Measurements from ENCODE around the gene RBFOX2.
"Not testable (repeated sequence)": the region's sequence is repeated elsewhere in the genome, so short reads cannot be mapped to it uniquely, and the experiment has no call there.

RBFOX2 gene

GRCh38 chr22:35795476-35795875 lies 233.1 kb downstream of the RBFOX2 start:
- no peak for DNase-seq (ENCODE audit: low spot score in 2 of 2)
- Mint-ChIP-seq H3K27me3 (peaks cover 9% of the 10 kb centered on the region), H3K27ac (ENCODE audit: low read depth) (no peak overlapping the region), H3K4me1 (no peaks in the 10 kb centered on the region), H3K9me3 (no peaks in the 10 kb centered on the region), H3K4me3 (no peak overlapping the region), H3K36me3 (ENCODE audit: insufficient read depth) (no peaks in the 10 kb centered on the region)
- ATAC-seq (replicated peaks; ENCODE audit: extremely low read depth, poor library complexity, severe bottlenecking) = no peak

GRCh38 chr22:35792506-35792905 lies 236.1 kb downstream of the RBFOX2 start:
- no peak overlapping the region for H3K27ac Mint-ChIP-seq (ENCODE audit: low read depth)

DNA sequence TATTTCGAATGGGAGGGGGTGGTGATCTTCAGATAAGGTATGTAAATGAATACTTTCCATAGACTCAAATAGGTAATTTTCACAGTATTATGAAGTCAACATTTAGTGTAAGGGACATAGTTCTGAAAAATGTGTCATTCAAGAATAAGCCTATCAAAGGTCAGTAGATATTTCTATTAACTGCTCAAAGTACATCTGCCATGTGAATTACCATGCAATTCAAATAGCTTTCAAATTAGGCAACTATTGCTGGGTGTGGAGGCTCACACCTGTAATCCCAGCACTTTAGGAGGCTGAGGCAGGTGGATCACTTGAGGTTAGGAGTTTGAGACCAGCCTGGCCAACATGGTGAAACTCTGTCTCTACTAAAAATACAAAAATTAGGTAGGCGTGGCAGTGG lies 236.8 kb downstream of the RBFOX2 start:
- peaks cover 22% of the 10 kb centered on the region for H3K27me3 Mint-ChIP-seq
- not testable (repeated sequence) for H3K4me3 Mint-ChIP-seq; H3K27ac Mint-ChIP-seq (ENCODE audit: low read depth); H3K4me1 Mint-ChIP-seq; ATAC-seq (replicated peaks; ENCODE audit: extremely low read depth, poor library complexity, severe bottlenecking); H3K36me3 Mint-ChIP-seq (ENCODE audit: insufficient read depth); DNase-seq (ENCODE audit: low spot score in 2 of 2); H3K9me3 Mint-ChIP-seq

More at GRCh38 chr22:35792506-35792905, 236.1 kb downstream of the RBFOX2 start:
- no peaks in the 10 kb centered on the region for H3K4me1 Mint-ChIP-seq
- no peaks in the 10 kb centered on the region for H3K9me3 Mint-ChIP-seq
- DNase-seq (ENCODE audit: low spot score in 2 of 2) = no peak
- no peaks in the 10 kb centered on the region for H3K36me3 Mint-ChIP-seq (ENCODE audit: insufficient read depth)
- peaks cover 15% of the 10 kb centered on the region for H3K27me3 Mint-ChIP-seq
- ATAC-seq (replicated peaks; ENCODE audit: extremely low read depth, poor library complexity, severe bottlenecking) = no peak
- no peak overlapping the region for H3K4me3 Mint-ChIP-seq

- H3K27ac Mint-ChIP-seq (ENCODE audit: low read depth) = no peak overlapping the region
- ATAC-seq (replicated peaks; ENCODE audit: extremely low read depth, poor library complexity, severe bottlenecking) (no peak), DNase-seq (ENCODE audit: low spot score in 2 of 2) (no peak)
- H3K9me3 Mint-ChIP-seq = no peaks in the 10 kb centered on the region
- H3K4me1 Mint-ChIP-seq = no peaks in the 10 kb centered on the region
- peaks cover 34% of the 10 kb centered on the region for H3K27me3 Mint-ChIP-seq
- no peak overlapping the region for H3K4me3 Mint-ChIP-seq
- H3K36me3 Mint-ChIP-seq (ENCODE audit: insufficient read depth) = no peaks in the 10 kb centered on the region
Measured at GRCh38 chr22:35785181-35785923, 243.3 kb downstream of the RBFOX2 start.

- H3K27ac Mint-ChIP-seq (ENCODE audit: low read depth) = no peak overlapping the region
- no peak for DNase-seq (ENCODE audit: low spot score in 2 of 2)
- peaks cover 40% of the 10 kb centered on the region for H3K27me3 Mint-ChIP-seq
- H3K36me3 Mint-ChIP-seq (ENCODE audit: insufficient read depth) = no peaks in the 10 kb centered on the region
- H3K9me3 Mint-ChIP-seq = no peaks in the 10 kb centered on the region
- H3K4me1 Mint-ChIP-seq = no peaks in the 10 kb centered on the region
- ATAC-seq (replicated peaks; ENCODE audit: extremely low read depth, poor library complexity, severe bottlenecking) = no peak
- H3K4me3 Mint-ChIP-seq = no peak overlapping the region
Measured at GRCh38 chr22:35784633-35785032, 244.0 kb downstream of the RBFOX2 start.

DNA sequence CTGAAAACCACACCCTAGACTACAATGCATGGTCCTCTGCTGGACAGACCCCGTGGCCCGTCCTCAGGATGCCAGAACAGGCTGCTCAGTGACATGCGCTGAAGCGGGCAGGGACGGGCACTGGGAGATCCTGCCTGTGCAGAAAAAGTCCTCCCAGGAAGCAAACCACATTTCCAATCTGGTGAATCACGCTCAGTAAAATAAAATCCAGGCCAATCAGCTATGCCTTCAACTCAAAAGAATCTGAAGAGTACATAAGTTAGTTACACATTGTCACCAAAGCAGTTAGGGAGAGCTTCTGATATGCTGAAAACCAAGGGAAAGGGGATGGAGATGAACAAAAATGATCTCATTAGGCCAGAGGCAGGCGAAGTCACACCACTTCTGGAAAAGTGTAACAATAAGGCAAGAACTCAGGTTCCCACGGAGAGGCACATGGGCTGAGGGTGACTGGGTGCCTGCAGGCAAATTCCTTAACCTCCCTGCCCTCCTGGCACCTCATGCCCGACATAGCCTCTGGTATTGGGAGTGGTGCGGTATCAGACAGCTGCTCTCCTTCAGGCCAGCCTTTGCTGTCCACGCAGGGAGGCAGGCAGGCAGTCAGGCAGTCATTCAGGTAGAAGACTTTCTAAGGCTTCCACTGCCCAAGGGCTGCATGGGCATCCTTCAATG lies 244.5 kb downstream of the RBFOX2 start:
- ATAC-seq (replicated peaks; ENCODE audit: extremely low read depth, poor library complexity, severe bottlenecking) = no peak

DNA sequence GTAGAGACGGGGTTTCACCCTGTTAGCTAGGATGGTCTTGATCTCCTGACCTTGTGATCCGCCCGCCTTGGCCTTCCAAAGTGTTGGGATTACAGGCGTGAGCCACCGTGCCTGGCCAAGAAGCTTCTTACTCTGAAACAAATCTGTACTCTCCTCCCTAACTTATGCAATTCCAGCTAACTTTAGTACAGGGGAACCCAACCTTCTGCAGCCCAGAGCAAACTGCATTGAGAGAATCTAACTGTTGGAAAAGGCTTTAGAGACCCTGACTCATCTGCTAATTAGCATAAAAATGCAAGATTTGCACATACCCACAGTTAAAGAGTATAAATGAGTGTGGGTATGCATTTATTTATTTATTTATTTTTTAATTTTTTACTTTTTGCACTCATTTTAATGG lies 246.1 kb downstream of the RBFOX2 start:
- Mint-ChIP-seq H3K27ac (ENCODE audit: low read depth) (no peak overlapping the region), H3K36me3 (ENCODE audit: insufficient read depth) (no peaks in the 10 kb centered on the region), H3K4me1 (no peaks in the 10 kb centered on the region), H3K27me3 (peaks cover 42% of the 10 kb centered on the region), H3K9me3 (no peaks in the 10 kb centered on the region), H3K4me3 (no peak overlapping the region)
- ATAC-seq (replicated peaks; ENCODE audit: extremely low read depth, poor library complexity, severe bottlenecking) (no peak), DNase-seq (ENCODE audit: low spot score in 2 of 2) (no peak)

More for the DNA sequence above, 244.5 kb downstream of the RBFOX2 start:
- DNase-seq (ENCODE audit: low spot score in 2 of 2) = no peak
- Mint-ChIP-seq H3K4me3 (no peak overlapping the region), H3K27me3 (peaks cover 45% of the 10 kb centered on the region), H3K36me3 (ENCODE audit: insufficient read depth) (no peaks in the 10 kb centered on the region), H3K27ac (ENCODE audit: low read depth) (no peak overlapping the region), H3K9me3 (no peaks in the 10 kb centered on the region), H3K4me1 (no peaks in the 10 kb centered on the region)

DNA sequence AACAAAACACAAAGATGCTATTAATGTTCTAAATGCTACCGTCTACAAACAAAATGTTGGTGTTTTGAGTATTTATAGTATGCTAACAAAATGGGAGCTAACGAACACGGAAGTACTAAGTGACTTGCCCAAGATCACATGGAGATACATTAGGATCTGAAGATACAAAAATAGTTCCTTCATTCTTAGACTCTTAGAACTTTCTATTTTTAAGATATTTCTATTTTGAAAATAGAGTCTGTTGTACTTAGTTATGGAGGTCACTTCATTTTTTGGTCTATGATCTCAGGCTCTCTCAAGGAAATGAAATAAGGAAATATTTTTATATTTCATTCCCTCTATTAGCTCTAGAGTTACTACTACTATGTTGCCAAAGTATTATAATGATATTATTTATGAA lies 246.7 kb downstream of the RBFOX2 start:
- Mint-ChIP-seq H3K9me3 (no peaks in the 10 kb centered on the region), H3K27me3 (peaks cover 40% of the 10 kb centered on the region), H3K36me3 (ENCODE audit: insufficient read depth) (no peaks in the 10 kb centered on the region), H3K27ac (ENCODE audit: low read depth) (no peak overlapping the region), H3K4me3 (no peak overlapping the region), H3K4me1 (no peaks in the 10 kb centered on the region)
- DNase-seq (ENCODE audit: low spot score in 2 of 2) (no peak), ATAC-seq (replicated peaks; ENCODE audit: extremely low read depth, poor library complexity, severe bottlenecking) (no peak)

DNA sequence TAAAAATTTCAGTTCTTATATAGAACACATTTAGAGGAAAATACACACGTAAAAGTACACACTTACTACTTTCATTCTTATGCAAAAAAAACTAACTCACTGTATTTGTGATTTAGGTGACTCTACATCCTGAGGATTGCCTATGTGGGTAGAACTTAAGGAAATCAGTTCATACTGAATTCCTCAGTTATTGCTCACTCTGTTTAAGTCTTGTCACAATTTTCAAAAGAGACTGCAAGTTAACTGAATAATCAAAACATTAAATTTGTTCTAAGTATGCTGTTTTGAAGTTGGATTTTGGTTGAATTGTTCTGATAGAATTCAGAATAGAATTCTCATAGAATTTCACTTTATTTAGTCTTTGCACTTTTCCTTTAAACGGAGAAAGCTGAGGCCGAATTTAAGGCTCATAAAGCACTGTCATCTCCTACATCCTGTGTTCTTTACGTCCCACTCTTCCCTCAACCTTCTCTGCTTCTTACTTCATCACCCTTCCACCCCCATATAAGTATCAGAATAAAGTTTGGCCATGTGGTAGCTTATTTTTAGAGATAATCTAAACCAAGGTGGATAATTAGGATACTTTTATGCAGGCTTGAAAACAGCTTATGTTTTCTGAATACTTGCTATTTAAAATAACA lies 251.2 kb downstream of the RBFOX2 start:
- Mint-ChIP-seq H3K27me3 (peaks cover 26% of the 10 kb centered on the region), H3K36me3 (ENCODE audit: insufficient read depth) (no peaks in the 10 kb centered on the region), H3K27ac (ENCODE audit: low read depth) (no peak overlapping the region), H3K4me3 (no peak overlapping the region), H3K9me3 (no peaks in the 10 kb centered on the region), H3K4me1 (no peaks in the 10 kb centered on the region)
- ATAC-seq (replicated peaks; ENCODE audit: extremely low read depth, poor library complexity, severe bottlenecking) (no peak), DNase-seq (ENCODE audit: low spot score in 2 of 2) (no peak)

GRCh38 chr22:35775339-35775738 lies 253.3 kb downstream of the RBFOX2 start:
- no peaks in the 10 kb centered on the region for H3K9me3 Mint-ChIP-seq

GRCh38 chr22:35769974-35770373 lies 258.6 kb downstream of the RBFOX2 start:
- no peaks in the 10 kb centered on the region for H3K9me3 Mint-ChIP-seq

More at GRCh38 chr22:35775339-35775738, 253.3 kb downstream of the RBFOX2 start:
- H3K4me3 Mint-ChIP-seq = no peak overlapping the region
- H3K4me1 Mint-ChIP-seq = no peaks in the 10 kb centered on the region
- no peak overlapping the region for H3K27ac Mint-ChIP-seq (ENCODE audit: low read depth)
- no peaks in the 10 kb centered on the region for H3K36me3 Mint-ChIP-seq (ENCODE audit: insufficient read depth)
- no peak for ATAC-seq (replicated peaks; ENCODE audit: extremely low read depth, poor library complexity, severe bottlenecking)
- peaks cover 26% of the 10 kb centered on the region for H3K27me3 Mint-ChIP-seq
- no peak for DNase-seq (ENCODE audit: low spot score in 2 of 2)

DNA sequence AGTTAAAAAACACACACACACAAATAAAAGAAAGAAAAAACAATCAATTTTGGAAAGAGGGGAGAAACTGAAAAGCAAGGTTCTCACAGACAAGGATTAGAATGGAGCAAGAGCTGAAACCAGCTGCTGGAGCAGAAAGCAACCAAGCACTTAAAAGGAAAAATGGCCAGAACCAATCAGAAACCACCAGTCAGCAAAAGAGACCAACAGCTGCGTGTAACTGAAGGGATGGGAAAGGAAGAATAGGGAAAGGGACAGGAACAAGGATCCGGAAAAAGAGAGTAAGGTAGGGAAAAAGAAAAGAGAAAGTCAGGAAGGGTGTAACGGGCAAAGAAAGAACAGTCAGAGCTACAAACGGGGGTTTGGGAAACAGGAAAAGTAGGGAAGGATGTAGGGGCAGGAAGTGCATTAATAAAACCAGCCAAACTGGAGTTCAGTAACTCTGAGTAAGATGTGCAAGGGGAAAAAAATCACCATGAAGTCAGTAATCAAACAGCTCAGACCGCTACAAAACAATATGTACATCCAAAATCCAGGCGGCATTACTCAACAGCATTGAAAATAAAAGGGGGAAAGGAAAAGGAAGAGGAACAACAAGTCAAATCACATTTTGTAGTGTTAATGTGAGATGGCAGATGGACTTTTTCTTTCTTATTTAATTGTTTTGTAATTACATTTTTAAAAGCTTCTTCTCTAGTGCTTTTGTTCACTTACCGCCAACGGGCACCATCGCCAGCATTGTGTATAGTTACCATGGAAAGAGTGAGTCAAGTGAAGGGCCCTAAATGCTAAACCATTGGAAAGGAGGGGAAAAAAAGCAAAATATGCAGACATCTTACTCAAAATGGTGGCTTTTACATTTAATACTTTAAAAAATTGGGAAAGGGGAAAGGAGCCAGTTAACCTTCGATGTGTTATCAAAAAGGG lies 261.7 kb downstream of the RBFOX2 start:
- Mint-ChIP-seq H3K36me3 (ENCODE audit: insufficient read depth) (no peaks in the 10 kb centered on the region), H3K27ac (ENCODE audit: low read depth) (peak overlapping the region; percentile 11), H3K27me3 (peaks cover 24% of the 10 kb centered on the region), H3K4me3 (no peak overlapping the region), H3K4me1 (no peaks in the 10 kb centered on the region), H3K9me3 (no peaks in the 10 kb centered on the region)
- DNase-seq (ENCODE audit: low spot score in 2 of 2) = no peak
- ATAC-seq (replicated peaks; ENCODE audit: extremely low read depth, poor library complexity, severe bottlenecking) = no peak

More at GRCh38 chr22:35769974-35770373, 258.6 kb downstream of the RBFOX2 start:
- no peak for ATAC-seq (replicated peaks; ENCODE audit: extremely low read depth, poor library complexity, severe bottlenecking)
- H3K27ac Mint-ChIP-seq (ENCODE audit: low read depth) = no peak overlapping the region
- no peak for DNase-seq (ENCODE audit: low spot score in 2 of 2)
- no peak overlapping the region for H3K4me3 Mint-ChIP-seq
- no peaks in the 10 kb centered on the region for H3K4me1 Mint-ChIP-seq
- H3K36me3 Mint-ChIP-seq (ENCODE audit: insufficient read depth) = no peaks in the 10 kb centered on the region
- H3K27me3 Mint-ChIP-seq = peaks cover 16% of the 10 kb centered on the region

All from central memory CD8-positive, alpha-beta T cell (primary cell).